SK-N-MC (cell line): Measurements from ENCODE around the gene CFAP410.

Source experiments
- EZH2 ChIP-seq: fragments of 200-600 bp; sonication (generic); IDR thresholded peaks from one replicate; pipeline ENCODE4 v1.6.1; 2017; ENCODE audit warnings: antibody characterized with exemption
- POLR2AphosphoS5 ChIP-seq: IDR thresholded peaks from 2 replicates; pipeline ENCODE4 v1.6.1; 2012; ENCODE audit warnings: mild to moderate bottlenecking, low read depth, low read length, borderline replicate concordance

DNA sequence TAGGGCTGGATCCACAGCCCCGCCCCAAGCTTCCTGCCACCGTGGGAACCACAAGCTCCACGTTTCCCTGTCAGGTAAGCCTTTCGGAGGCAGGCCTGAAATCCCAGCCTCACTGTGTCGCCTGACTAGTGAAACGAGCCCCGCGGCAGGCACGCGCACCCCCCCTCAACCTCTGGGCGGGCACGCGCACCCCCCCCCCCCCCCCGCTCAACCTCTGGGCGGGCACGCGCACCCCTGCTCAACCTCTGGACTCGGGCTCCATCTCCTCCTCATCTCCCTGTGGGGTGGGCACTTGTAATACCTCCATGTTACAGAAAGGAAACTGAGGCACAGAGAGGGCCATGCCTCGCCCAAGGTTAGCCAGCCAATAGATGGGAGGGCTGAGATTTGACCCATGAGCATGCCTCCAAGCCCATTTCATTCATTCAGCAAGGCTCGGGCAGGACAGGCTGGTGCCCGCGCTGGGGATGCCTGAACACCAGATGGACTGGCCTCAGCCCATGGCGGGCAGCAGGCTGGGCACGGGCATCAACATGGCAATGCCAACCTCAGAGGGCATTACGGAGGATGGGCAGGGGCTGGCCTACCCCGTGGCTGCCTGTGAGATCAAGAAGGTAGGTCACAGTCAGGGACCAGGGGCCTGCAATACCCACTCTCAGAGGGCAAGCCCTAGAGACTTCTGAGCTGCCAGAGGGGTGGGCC lies 4.7 kb downstream of the CFAP410 start:
- TF ChIP-seq POLR2AphosphoS5, result no peak
- TF ChIP-seq EZH2, result no peak
